Eye (tissue), 1 donor: Measurements from ENCODE around the gene SESN2.

Experiments
- DNase-seq: peaks from one replicate; pipeline ENCODE4 v3.0.0-alpha.2; 2015

SESN2 gene

DNA sequence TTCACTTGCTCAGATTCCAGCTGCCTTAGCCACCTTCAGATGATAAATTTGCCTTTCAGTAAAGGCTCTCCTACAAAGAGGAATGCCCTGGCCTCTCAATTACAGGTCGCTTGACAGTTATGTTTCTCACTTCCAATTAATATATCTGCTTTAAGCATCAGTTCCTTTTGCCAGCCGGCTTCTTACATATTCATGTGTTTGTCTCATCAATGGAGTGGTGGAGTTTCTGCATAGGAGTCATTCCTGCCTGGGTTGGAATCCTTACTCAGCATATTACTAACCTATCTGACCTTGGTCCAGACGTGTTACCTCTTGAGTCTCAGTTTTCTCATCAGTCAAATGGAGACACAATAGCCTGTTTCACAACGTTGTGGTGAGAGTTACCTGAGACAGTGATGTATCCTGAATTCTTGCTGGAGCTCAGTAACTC lies 9.4 kb upstream of the SESN2 start:
- no peak for DNase-seq

DNA sequence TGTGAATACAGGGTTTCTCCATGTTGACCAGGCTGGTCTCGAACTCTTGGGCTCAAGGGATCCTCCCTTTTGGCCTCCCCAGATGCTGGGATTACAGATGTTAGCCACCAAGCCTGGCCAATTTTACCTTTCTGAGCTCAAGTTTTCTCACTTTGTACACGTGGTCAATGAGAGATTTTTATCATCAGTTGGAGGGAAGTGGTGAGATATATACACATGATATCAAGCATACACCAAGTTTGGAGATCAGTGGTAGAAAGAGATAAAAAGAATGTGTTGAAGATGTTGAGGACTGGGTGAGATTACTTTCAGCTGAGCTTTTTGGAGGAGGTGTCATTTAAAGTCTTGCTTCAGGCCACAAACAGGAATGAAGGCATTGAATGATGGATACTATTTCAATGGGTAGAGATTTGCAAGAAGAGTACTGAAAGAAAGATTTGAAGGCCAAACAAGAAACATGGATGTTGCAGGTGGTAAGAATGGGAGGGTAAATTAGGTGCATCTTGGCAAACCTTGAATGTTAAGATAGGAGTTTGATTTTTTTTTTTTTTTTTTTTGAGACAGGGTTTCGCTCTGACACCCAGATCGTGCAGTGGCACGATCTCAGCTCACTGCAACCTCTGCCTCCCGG lies 3.0 kb upstream of the SESN2 start:
- no peak for DNase-seq

DNA sequence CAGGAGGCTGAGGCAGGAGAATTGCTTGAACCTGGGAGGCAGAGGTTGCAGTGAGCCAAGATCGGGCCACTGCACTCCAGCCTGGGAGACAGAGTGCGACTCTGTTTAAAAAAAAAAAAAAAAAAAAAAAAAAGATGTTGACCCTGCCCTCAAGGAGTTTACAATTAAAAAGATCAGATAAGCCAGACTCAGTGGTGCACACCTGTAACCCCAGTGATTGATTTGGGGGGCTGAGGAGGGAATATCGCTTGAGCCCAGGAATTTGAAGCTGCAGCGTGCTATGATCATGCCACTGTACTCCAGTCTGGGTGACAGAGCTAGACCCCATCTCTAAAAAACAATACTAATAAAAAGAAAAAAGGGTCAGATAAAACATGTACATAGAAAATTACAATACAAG lies 1.6 kb upstream of the SESN2 start:
- no peak for DNase-seq

DNA sequence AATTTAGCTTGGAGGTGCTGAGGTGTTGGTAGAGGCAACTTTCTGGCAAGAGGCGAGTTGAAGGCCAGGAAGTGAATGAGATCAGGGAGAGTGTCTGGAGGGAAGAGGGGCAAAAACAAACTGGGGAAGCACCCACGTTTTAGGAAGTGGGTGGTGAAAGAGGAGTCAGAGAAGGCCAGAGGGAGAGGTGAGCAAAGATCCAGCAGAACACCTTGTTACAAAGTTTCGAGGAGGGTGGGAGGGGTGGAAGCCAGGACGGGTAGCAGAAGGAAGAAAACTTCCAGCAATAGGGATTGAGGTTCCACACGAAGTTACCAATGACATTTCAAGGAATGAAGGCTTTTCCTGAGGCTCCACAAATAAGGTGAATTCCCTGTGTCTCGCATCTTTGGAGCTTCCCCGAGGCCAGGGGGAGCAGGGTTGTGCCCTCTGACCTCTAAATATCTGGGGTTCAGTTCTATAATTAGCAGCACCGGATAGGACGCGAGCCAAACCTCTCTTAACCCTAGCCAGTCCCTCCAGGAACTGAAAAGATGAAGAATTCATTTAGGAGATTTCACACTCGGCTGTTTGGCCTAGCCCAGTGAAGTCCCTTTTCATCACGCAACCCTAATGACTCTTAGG lies 578 bp upstream of the SESN2 start:
- no peak for DNase-seq

DNA sequence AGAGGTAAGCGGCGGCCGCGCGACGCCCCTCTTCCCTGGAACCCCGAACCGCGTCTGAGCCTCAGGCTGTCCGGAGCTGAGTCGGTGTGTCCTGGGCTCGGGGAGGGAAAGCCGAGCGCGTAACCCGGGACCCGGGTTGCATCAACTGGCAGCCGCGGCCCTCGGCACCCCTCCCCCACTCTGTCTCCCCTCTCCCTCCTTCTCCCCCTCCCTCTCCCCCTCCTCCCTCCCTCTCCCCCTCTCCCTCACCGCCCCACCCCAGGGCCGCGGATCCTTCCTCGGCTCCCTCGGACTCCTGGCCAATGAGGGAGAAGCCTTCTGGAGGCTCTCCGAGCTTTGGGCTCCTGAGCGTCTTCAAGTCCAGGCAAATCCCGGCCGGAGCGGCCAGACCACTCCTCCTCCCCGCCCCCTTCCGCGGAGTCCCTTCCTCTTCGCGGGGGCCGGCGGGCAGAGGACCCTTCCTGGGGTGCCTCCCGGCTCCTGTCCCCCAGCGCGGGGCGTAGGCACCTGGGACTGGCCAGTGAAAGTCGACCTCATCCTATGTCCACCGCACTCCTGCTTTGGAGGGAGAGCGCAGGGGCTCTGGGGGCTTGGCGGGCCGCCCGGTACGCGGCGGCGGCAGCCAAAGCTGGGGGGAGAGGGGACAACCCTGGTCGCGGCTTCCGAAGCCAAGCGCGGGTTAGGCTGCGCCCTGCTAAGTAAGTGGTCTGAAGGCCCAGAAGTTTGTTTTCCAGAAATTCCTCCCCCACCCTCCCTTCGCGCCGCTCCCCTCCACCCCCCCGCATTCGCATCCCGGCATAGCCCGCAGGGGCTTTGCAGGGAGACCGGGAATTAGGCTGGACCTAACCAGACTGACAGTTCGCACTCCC lies 850 bp downstream of the SESN2 start:
- DNase-seq = peak; percentile 93

DNA sequence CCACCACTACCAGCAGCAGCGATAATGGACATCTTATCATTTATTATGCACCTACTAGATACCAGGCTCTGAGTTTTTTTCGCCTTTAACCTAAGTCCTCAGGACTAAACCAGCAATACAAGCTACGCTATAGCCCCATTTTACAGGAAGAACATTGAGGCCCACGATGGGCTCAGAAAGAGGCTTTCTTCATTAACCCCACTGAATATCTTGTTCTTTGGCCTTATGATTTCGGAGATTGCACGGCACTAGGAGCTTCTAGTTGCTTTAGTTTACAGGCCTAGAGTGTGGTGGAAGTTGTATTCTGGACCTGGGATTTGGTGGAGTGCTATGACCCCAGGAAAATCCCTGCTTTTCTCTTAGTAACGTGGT lies 1.5 kb downstream of the SESN2 start:
- no peak for DNase-seq

DNA sequence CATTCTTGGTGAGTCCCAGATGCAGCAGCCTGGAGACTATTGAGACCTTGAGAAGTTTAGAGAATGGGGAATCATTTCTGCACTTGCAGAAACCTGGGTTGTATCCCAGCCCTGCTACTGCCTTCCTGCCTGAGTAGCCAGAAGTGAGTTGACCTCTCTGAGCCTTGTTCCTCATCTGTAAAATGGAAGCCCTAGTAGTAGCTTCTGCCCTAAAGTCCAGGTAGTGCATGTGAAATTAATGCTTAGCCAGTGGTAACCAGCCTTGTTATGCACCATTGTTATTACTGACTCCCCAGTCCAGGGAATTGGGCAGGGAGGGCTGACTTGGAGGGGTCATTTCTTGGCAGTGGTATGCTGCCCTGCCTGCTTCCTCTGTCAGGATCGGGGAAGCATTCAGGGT lies 5.6 kb downstream of the SESN2 start:
- DNase-seq = no peak

DNA sequence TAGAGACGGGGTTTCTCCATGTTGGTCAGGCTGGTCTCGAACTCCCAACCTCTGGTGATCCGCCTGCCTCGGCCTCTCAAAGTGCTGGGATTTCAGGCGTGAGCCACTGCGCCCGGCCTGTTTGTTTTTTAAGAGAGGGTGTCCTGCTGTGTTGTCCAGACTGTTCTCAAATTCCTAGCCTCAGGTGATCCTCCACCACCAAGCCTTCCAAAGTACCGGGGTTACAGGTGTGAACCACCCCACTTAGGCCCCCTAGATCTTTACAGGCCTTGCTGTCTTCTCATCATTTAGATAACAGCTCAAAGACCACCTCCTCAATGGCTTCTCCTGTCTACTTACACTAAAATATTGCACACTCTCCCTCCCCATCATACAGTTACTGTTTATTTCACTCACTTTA lies 6.3 kb downstream of the SESN2 start:
- DNase-seq = no peak

DNA sequence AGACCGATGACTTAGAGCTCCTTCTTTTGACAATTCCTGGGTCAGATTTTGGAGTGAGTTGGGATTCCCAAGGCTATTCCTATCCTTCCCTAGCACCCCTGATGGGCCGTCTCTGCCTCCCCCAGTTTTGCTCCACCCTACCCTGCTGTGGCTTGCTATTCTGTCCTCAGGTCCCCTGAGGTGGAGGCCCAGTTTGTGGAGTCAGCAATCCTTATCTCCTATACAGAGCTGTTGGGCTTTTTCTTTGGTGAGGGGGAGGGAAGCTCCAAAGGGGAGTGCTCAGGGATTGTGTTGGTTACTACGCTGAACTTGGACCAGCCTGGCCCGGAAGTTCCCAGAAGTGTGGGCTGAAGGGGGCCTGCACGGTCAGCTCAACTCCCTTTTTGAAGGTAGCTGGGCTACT lies 7.6 kb downstream of the SESN2 start:
- DNase-seq = no peak

DNA sequence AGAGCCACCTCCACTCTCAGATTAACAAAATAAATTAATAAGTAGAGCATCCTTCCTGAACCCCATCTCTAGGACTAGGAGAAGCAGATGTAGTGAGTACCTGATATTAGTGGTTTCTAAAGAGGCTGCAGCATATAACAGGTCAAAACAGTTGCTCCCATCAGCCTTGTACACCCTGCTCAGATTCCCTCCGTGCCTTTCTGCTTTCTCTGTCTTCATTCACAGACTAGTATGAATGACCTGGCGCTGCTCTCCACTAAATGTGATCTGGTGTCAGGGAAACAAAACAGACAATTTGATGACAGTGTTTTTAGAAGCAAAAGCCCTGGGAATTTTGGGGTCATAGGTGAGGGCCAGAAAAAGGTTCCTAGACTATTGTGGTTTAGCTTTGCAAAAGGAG lies 8.3 kb downstream of the SESN2 start:
- no peak for DNase-seq

DNA sequence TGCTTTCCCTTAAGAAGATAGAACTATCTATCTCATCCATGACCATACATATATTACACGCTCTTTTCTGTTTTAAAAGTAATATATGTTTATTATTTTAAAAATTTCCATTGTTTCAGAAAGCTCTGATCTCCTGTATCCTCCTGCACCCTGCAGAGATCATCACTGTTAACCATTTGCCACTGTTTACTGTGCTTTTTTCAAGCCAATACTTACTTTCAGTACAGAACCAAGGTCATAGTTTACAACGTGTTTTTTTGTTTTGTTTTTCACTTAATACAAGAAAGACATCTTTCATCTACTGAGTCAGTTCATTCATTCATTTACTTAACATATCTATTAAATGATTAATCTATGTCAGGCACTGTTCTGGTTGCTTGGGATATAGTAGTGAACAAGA lies 10.2 kb downstream of the SESN2 start:
- no peak for DNase-seq

DNA sequence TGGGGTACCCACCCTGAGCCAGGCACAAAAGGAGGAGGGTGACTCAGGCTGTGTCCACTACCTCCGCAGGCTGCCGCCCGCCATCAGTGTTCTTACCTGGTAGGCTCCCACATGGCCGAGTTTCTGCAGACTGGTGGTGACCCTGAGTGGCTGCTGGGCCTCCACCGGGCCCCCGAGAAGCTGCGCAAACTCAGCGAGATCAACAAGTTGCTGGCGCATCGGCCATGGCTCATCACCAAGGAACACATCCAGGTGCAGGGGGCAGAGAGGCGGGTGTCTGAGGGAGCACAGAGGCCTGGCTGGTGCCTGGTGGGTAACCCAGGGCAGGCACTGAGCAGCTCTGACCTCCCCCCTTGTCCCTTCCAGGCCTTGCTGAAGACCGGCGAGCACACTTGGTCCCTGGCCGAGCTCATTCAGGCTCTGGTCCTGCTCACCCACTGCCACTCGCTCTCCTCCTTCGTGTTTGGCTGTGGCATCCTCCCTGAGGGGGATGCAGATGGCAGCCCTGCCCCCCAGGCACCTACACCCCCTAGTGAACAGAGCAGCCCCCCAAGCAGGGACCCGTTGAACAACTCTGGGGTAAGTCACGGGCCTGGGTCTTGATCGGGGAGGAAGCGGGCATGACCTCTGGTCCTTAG lies 13.0 kb downstream of the SESN2 start:
- no peak for DNase-seq

DNA sequence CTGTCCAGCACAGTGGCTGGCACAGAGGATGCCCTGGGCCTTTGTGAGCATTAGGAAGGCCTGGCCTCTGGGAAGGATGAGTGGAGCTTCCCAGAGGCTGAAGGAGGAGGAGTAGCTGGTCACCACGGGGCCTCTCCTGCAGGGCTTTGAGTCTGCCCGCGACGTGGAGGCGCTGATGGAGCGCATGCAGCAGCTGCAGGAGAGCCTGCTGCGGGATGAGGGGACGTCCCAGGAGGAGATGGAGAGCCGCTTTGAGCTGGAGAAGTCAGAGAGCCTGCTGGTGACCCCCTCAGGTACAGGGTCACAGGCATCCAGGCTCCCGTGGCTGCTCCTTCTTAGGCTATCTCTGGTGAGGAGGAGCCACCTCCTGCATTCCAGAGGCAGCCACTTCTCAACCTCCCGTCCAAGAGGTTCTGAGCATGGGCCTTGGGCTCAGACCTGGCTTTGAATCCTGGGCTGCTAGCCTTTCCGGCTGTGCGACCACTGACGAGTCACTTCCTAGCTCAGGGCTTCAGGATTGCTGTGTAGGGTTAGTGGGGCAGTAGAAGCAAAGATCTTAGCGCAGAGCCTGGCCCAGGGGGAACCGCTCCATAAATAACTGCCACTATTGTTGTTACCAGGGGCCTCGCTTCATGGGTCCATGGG lies 14.0 kb downstream of the SESN2 start:
- no peak for DNase-seq

DNA sequence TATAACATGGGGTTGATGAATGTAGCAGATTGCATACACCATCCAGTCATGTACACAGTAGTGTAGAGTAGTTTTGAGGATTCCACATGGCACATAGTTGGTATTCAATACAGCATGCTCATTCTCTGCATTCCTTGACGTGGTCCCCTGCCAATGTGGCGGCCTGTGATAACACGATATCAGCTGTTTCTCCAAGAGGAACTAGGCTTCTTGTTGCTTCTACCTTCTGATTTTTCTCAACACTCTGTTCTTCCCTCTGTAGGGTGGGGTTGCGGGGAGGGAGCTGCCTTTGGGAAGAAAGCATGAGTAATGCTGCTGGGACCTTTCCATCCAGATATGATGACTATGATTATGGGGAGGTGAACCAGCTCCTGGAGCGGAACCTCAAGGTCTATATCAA lies 19.4 kb downstream of the SESN2 start:
- DNase-seq = no peak

DNA sequence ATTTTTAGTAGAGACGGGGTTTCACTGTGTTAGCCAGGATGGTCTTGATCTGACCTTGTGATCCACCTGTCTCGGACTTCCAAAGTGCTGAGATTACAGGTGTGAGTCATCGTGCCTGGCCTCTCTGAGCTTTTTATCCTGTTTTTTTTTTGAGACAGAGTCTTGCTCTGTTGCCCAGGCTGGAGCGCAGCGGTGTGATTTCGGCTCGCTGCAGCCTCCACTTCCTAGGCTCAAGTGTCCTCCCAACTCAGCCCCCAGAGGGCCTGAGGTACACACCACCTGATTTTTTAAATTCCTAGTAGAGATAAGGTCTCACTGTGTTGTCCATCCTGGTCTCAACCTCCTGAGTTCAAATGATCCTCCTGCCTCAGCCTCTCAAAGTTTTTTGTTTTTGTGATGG lies 20.4 kb downstream of the SESN2 start:
- no peak for DNase-seq

DNA sequence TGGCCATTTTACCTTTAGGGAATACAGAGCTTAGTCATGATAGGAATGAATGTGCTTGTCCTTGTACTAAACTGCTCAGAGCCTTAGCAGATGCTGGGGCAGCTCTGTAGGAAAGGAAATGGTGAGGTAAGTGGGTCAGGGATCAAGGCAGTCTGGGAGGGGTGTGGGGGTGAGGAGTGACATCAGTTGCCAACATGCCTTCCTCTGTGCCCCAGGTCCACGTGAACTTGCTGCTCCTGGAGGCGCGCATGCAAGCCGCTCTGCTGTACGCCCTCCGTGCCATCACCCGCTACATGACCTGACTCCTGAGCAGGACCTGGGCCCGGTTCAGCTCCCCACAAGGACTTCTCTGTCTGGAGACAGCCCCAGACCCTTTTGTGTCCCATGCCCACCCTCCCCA lies 21.2 kb downstream of the SESN2 start:
- DNase-seq = no peak

DNA sequence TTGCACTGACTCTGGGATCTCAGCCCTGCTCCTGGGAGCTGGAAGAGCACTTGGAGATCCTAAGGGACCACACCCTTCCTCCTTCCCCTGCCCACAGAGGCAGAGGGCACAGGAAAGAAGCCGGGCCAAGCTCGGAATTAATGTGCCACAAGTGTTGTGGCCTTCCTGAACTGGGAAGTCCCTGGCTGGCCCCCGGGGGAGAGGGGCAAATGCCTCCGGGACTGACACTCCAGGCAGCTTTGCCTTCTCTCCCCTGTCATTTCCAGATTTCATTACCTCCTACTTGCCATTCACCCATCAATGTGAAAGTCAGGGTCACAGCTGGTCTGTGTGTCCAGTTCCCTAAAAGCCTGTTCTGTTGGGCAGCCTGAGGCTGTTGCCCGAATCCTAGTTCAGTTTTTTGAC lies 21.7 kb downstream of the SESN2 start:
- DNase-seq = no peak

DNA sequence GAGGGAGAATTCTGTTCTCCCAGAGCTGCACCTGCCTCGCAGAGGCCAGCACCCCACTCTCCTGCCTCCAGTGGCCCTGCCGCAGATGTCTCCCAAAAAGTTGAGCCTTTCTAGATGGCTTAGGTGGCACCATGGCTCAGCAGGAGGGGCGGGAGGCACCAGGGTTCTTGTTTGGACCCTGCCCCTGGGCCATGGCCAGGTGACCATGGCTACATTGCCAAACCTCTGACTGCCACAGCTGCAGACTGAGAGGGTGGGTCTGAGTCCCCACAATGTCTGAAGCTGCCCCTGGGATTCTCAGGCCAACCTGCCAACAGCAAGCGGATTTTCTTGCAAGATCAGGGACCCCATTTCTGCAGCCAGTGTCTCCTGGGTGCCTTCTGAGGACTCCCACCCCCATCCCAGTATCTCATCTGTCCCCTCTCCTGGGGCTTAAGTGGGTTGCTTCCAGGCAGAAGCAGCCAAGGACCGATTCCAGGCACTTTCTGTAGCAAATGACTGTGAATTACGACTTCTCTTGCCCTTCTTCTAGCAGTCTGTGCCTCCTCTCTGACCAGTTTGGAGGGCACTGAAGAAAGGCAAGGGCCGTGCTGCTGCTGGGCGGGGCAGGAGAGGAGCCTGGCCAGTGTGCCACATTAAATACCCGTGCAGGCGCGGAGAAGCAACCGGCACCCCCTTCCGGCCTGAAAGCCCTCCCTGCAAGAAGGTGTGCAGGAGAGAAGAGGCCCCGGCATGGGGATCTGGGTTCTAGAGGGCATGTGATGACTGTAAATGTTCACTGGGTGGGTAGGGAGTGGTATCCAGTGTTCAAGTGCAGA lies 22.5 kb downstream of the SESN2 start:
- DNase-seq = no peak

DNA sequence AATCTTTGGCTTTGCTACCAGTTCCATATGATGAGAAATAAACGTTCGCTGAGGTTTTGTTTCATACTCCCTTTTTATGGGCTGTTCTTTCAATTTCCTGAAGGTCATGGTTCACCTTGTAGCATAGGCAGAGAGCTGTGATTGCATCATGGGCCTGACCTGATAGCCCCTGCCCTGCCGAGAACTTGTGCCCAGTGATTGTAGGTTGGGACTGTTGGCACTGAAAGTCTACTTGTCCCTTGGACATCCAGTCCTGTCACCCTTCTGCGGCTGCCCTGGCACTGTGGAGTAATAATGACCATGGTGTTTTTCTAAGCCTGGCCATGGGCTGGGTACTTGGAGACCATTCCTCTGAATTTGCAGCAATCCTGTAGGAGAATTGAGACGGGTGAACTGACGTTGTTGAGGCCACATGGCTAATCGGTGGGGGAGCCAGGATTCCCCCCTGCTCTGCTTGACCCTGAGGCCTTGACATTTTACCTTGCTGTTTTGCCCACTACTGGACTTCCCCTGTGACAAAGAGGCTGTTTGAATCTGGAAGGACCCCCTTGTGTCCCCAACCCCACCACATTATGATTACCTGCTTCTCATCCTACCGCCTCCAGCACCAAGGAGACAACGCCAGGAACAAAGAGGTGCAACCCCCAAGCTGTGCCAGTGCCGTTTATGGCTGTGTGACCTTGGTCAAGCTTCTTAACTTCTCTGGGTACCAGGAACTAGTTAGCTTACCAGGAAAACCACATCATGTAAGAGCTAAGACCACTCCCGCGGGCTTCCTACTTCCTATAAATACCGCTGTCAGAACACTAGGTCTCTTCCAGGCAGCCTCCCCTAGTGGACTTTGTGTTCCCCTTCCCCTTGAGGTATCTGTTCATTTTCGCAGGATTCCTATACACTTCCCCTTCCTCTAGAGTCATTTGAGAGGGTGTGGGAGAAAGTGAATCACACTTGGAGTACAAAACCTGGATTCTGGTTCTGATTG lies 23.4 kb downstream of the SESN2 start:
- DNase-seq = no peak

DNA sequence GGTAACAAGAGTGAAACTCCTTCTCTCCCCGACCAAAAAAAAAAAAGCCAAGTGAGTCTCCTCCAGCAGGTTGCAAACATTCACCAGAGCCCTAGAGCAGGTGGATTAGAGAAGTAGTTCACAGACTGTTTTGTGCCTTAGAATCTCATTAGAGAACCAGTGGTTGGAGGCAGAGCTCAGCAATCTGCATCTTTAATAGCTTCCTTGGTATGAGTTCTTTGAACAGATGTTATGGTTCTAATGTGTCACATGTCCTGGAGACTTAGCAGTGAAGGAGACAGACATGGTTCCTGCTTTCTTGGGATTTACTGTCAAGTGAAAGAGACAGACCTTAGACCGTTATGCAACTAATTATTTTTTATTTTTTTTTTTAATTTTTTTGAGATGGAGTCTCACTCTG lies 26.8 kb downstream of the SESN2 start:
- DNase-seq = no peak

DNA sequence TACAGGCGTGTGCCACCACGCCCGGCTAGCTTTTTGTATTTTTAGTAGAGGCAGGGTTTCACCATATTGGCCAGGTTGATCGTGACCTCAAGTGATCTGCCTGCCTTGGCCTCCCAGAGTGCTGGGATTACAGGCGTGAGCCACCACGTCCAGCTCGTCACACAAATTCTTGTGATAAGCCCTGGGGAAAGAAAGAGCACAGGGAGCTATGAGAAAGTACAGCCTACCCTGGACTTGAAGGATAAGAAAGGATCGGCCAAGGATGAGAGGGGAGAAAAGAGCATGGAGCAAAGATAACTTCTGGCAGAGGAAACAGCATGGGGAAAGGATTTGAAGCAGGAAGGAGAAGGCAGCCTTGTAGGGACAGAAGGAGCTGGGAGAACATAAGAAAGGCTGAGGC lies 29.2 kb downstream of the SESN2 start:
- no peak for DNase-seq
